ENCODE measurements around the gene KCNE4. TPM values are rescaled to one million over a fixed set of nuclear protein-coding genes. Genes with fewer than 3 reads are reported as not detected.

The KCNE4 gene
- total RNA-seq, 1 donor from 2014 or later = 9.2 TPM

DNA sequence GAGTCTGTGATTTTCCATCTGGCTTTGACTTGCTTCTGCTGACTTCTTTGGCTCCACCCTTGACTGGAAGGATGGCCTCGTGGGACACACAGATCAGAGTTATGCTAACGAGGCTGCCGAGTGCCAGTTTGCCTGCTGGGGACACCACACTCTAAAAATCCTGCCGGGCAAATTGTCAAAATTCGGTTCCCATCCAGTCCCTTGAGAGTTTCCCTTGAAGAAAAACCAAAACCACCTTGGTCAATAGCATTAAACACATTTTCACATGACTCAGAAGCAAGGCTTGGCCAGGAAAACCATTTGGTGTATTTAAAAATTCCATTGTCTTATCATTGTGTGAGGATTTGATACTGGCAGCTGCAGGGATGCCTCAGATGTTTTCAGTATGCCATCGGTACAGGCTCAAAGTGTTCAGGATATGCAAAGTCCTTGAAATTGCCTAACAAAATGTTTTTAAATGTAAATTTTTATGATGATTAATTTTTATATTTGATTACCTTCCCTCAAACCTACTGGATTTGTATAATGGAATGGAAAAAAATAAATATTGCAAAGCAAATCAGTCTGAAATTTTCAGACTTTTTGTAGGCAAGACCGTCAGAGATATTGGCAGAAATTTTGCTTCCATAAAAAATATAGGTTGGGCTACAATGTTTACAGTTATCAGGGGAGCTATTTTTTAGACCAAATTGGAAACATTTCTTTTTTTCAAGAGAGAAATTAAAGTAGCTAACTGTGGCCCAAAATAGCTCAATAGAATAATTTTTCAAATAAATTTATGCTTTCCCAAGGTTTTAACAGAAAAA, 41.6 kb downstream of the KCNE4 start:
- TF ChIP-seq, protein P1, sequence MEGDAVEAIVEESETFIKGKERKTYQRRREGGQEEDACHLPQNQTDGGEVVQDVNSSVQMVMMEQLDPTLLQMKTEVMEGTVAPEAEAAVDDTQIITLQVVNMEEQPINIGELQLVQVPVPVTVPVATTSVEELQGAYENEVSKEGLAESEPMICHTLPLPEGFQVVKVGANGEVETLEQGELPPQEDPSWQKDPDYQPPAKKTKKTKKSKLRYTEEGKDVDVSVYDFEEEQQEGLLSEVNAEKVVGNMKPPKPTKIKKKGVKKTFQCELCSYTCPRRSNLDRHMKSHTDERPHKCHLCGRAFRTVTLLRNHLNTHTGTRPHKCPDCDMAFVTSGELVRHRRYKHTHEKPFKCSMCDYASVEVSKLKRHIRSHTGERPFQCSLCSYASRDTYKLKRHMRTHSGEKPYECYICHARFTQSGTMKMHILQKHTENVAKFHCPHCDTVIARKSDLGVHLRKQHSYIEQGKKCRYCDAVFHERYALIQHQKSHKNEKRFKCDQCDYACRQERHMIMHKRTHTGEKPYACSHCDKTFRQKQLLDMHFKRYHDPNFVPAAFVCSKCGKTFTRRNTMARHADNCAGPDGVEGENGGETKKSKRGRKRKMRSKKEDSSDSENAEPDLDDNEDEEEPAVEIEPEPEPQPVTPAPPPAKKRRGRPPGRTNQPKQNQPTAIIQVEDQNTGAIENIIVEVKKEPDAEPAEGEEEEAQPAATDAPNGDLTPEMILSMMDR (IDR thresholded peaks at IDR 0.05; ENCODE audit: unreplicated experiment) = no peak
- Mint-ChIP-seq H3K4me1 (peaks cover 15% of the 10 kb centered on the region), H3K36me3 (no peaks in the 10 kb centered on the region), H3K27ac (no peak overlapping the region), H3K27me3 (ENCODE audit: low read depth) (no peaks in the 10 kb centered on the region), H3K4me3 (no peak overlapping the region), H3K9me3 (no peaks in the 10 kb centered on the region)
- no peak for DNase-seq (ENCODE audit: low spot score in 2 of 2, unreplicated experiment in 2 of 2)

DNA sequence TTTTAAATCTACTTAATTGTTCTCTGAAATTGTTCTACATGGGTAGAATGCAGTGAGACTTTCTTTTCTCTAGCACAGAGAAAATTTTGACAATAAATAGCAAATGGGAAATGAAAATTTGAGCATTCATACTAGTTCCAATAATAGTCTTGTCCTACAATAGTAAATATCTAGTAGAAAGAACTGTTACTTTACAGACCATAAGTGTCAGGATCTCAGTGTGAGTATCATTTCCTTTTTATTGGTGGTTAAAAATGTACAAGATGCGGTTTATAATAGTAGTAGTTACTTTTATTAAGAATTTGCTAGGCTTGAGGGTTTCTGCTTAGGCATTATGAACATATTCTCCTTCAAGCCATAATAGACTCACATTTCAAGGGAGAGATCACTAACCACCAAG, 43.2 kb downstream of the KCNE4 start:
- Mint-ChIP-seq H3K9me3 (no peaks in the 10 kb centered on the region), H3K4me1 (peaks cover 15% of the 10 kb centered on the region), H3K4me3 (no peak overlapping the region), H3K27me3 (ENCODE audit: low read depth) (no peaks in the 10 kb centered on the region), H3K36me3 (no peaks in the 10 kb centered on the region), H3K27ac (no peak overlapping the region)
- no peak for DNase-seq (ENCODE audit: low spot score in 2 of 2, unreplicated experiment in 2 of 2)
- TF ChIP-seq, protein P1 (IDR thresholded peaks at IDR 0.05; ENCODE audit: unreplicated experiment) = no peak

DNA sequence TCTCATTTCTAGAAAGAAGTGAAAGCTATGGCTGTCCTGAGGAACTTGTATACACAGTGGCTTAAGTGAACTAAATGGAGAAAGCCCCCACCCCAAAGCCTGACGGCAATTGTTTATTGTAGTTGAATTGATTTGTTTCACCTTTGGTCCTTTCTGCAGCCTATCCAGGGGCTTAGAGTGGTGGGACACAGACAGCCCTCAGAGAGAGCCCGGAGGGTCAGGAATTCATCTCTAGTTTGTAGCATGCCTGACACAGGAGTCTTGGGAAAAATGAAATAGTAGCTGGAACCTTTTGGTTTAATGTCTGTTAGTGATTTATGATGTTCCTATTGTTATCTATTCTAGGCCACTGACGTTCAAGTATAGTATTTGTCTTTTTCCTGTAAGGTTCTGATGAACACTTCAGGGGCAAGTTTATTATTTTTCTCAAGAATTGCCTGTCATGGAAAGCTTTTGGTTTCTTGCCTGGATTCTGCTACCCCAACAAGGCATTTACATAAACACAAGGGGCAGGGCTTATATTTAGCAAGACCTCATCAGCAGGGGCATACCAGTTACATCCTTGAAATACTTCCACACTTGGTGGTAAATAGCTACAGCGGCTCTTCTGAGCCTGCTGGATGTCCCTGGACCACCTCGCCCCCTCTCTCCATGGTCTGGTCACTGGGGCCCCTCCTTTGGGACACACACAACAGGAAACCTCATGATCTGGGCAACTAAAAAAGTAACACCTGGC, 44.4 kb downstream of the KCNE4 start:
- Mint-ChIP-seq H3K9me3 (no peaks in the 10 kb centered on the region), H3K27ac (no peak overlapping the region), H3K4me1 (peaks cover 23% of the 10 kb centered on the region), H3K27me3 (ENCODE audit: low read depth) (no peaks in the 10 kb centered on the region), H3K4me3 (no peak overlapping the region), H3K36me3 (no peaks in the 10 kb centered on the region)
- TF ChIP-seq, protein P1 (IDR thresholded peaks at IDR 0.05; ENCODE audit: unreplicated experiment) = no peak
- no peak for DNase-seq (ENCODE audit: low spot score in 2 of 2, unreplicated experiment in 2 of 2)

DNA sequence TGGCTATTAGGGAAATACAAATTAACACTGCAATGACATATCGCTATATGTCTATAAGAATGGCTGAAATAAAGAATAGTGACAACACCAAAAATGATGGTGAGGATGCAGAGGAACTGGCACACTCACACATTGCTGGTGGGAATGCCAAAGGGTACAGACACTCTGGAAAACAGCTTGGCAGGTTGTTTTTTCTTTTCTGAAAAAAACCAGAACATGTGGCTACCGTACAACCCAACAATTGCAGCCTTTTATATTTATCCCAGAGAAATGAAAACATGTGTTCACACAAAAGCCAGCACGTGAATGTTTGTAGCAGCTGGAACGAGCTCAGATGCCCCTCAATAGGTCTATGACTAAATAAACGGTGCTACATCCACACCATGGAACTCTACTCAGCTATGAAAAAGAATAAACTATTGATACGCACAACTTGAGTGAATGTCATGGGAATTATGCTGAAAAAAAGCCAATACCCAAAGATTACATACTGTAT, 45.9 kb downstream of the KCNE4 start:
- H3K4me1 Mint-ChIP-seq = peaks cover 37% of the 10 kb centered on the region
- H3K9me3 Mint-ChIP-seq = no peaks in the 10 kb centered on the region
- TF ChIP-seq, protein P1 (IDR thresholded peaks at IDR 0.05; ENCODE audit: unreplicated experiment) = no peak
- H3K4me3 Mint-ChIP-seq = no peak overlapping the region
- H3K36me3 Mint-ChIP-seq = no peaks in the 10 kb centered on the region
- no peak overlapping the region for H3K27ac Mint-ChIP-seq
- DNase-seq (ENCODE audit: low spot score in 2 of 2, unreplicated experiment in 2 of 2) = no peak
- no peaks in the 10 kb centered on the region for H3K27me3 Mint-ChIP-seq (ENCODE audit: low read depth)

DNA sequence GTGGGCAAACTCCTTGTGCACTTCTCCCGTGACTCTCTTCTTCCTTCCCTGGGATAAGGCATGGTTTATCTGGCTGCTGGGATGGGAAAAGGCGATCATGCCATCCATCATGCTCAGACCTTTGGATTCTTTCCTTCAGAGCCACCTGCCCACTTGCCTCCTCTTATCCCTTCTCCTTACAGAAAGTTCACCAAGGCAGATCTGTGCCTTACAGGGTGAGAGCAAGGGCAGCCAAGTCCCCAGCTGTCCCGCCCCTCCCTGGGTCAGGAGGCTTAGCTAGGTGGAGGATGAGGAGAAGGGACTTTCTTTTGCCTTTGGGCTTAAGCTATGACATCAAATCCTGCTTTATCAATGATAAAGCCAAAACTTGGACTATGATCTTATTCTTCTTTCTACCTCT, 47.6 kb downstream of the KCNE4 start:
- no peak for DNase-seq (ENCODE audit: low spot score in 2 of 2, unreplicated experiment in 2 of 2)
- H3K4me3 Mint-ChIP-seq = no peak overlapping the region
- H3K36me3 Mint-ChIP-seq = no peaks in the 10 kb centered on the region
- TF ChIP-seq, protein P1 (IDR thresholded peaks at IDR 0.05; ENCODE audit: unreplicated experiment) = no peak
- no peaks in the 10 kb centered on the region for H3K27me3 Mint-ChIP-seq (ENCODE audit: low read depth)
- H3K4me1 Mint-ChIP-seq = peaks cover 40% of the 10 kb centered on the region
- no peaks in the 10 kb centered on the region for H3K9me3 Mint-ChIP-seq
- H3K27ac Mint-ChIP-seq = peak overlapping the region; percentile 91

All from mesothelial cell of epicardium (in vitro differentiated cells).